Stimulated activated CD8-positive, alpha-beta memory T cell treated with anti-CD3 and anti-CD28 coated beads, Interleukin-7, amount 100 ng/mL, for 4 hours (primary cell): ENCODE measurements around the gene EHBP1.

ENCODE experiments used
- DNase-seq, 2 donors: peaks; one replicate each; pipeline ENCODE4 v3.0.0-alpha.2; 2020; ENCODE audit warnings: low read depth in 2 of 2

Gene EHBP1

DNA sequence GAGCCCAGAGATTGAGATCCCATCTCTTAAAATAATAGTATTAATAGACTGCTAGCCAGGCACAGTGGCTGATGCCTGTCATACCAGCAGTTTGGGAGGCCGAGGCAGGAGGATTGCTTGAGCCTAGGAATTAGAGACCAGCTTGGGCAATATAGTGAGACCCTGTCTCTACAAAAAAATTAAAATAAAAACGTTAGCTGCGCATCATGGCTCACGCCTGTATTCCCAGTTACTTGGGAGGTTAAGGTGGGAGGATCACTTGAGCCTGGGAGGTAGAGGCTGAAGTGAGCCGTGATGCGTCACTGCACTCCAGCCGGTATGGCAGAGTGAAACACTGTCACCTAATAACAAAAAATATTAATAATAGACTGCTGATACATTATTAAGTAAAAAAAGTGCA, 178.1 kb downstream of the EHBP1 start:
- no peak for DNase-seq

DNA sequence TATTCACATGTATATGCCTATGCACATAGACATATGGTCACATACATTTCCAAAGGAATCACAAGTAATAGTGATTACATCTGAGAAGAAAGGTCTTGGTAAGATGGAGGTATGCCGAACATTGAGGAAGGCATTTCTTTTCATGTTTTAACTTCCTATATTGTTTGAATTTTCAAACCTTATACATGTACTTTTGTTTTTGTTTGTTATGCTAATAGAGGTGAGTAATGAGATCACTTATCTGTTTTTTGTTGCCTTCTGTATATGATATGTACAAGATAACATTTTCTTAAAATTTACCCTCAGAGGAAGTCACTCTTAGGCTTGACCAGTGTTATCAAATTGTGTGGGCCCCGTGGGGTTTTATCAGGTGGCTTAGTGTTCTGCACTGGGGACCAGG, 178.6 kb downstream of the EHBP1 start:
- DNase-seq: no peak

DNA sequence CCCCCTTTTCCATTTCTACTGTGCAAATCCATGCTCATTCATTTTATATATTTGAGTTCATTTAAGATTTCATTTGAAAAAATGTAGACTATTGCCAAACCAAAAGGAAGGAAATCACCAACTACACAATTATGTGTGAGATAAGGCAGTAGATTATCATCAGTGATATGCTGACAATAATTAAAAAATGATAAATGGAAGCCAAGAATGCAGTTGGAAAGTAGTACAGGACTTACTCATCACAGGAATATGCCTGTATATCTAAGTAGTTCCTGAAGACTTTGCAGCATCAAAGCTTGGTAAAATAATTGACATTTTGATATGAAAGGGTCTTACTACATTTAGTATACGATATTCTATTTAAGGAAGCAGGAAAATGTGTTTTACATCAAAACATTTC, 179.0 kb downstream of the EHBP1 start:
- no peak for DNase-seq

DNA sequence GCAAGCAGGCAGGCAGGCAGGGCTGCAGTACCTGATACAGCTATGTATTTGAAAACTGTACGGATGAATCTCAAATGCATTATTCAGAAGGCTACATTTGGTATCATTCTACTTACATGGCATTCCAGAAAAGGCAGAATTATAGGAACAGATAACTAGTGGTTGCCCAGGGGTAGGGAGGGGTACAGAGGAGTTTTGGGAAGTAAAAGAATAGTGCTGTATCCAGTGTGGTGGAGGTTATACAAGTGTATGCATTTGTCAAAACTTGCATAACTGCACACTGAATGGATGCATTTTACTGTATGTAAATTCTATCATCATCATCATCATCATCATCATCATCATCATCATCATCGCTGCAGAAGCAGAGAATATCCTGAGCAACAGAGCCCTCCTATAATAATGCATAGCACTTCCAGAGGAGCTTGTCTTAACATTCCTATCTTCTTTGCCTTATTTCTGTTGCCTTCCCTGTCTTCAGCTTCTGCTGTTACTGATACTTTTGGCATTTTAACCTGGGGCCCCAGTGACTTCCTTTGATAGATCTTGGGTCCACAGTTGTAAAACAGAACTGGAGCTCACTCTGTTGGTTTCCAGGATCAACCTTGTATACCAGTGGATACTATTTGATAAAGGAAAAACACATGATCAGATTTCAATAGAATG, 189.6 kb downstream of the EHBP1 start:
- no peak for DNase-seq

DNA sequence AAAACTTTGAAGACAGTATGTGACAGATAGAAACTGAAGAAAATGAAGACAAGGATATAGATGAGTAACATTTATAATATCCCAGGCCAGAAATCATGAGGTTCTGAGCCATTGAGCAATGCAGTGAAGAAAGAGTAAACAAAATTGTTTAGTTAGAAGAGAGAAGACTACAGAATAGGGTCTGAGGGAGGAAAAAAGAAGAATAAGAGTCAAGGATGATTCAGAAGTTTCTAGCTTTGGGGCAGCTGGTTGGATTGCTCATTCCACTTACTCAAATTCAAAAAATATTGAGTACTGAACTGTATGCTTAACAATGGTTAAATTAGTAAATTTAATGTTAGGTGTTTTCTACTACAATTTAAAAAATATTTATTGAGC, 190.1 kb downstream of the EHBP1 start:
- DNase-seq: no peak

DNA sequence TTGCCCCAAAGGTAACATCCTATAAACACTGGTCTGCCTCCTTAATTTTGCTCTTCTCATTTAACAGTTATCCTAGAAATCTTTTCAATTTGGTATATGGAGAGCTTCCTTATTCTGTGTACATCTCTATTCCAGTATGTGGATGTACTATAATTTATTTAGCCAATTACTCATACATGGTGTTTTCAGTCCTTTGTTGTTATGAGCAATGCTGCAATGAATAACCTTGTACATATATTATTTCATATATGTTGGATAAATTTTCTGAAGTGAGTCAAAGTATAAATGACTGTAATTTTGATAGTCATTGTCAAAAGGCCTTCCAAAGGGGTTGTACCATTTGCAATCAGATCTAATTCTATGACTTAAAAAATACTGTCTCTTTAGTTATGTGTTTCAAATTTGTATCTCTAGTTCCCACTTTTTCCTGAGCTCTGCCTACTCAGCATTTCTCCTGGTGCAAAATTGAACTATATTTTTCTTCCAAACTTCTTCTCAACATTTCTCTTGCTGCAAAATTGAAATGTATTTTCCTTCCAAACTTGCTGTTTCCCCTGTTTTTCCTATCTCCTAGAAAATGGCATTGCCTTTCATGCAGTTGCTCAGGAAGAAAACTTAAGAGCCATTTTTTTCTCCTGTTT, 191.8 kb downstream of the EHBP1 start:
- DNase-seq: no peak

DNA sequence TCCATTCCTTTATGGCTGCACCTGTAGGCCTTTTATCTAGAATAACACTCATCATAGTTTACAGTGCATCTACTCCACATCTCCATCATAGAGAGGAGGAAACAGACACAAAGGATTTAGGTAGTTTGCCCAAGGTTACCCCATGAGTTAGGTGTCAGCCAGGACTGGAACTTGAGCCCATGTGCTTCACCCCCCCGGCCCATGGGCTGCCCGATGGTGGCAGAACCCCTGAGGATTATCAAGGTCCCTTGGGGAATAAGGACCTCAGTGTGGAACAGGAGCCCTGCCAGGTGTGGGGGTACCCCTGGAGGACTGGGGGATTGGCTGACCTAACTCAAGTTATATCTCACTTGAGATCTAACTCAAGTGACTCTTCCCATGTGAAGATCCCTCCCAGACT, 198.8 kb downstream of the EHBP1 start:
- DNase-seq: no peak

DNA sequence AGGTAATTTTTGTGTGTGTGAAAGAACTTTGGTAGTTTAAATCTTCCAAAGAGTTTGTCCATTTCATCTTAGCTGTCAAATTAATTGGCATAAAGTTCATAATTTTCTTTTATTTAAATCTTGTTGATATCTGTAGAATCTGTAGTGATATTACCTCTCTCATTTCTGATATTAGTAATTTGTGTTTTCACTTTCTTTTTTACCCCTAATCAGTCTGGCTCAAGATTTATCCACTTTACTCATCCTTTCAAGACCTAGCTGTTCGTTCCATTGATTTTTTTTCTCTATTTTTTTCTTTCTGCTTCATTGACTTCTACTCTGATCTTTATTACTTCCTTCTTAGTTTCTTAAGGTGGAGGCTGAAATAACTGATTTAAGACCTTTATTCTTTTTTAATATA, 202.6 kb downstream of the EHBP1 start:
- no peak for DNase-seq

DNA sequence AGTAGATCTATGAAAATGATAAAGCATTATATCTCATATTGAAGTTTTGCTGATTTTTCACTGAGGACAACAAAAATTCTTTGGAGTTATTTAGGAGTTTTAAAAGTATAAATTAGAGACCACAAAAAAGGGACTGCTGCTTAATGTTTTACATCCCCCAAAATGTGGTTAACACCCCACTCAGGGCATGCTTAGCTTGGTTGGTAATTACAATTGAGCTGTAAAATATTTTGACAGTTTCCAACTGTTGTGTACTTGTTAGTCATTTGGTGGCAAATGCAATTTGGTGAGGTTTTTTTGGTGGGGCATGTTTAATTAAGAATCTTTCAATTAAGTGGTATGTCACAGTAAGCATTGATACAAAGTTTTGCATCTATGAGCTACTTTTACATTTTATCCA, 207.8 kb downstream of the EHBP1 start:
- DNase-seq: no peak

DNA sequence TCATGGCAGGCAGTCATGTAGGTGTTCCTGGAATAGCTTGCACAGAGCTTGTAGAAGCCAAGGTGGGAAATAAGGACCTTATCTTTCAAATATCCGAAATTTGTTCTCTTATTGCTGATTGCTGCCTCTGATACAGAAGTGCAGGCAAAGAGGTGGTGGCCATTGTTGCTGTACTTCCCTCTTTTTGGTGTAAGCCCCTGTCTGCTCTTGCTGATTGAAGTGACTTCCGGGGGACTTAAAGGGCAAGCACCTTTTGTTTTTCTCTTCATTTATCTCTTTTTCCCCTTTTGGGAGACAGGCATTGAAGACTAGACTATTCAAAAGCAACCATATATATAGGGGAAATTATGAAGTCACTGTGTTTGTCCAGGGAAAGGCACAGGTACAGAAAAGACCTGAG, 213.5 kb downstream of the EHBP1 start:
- DNase-seq: no peak

DNA sequence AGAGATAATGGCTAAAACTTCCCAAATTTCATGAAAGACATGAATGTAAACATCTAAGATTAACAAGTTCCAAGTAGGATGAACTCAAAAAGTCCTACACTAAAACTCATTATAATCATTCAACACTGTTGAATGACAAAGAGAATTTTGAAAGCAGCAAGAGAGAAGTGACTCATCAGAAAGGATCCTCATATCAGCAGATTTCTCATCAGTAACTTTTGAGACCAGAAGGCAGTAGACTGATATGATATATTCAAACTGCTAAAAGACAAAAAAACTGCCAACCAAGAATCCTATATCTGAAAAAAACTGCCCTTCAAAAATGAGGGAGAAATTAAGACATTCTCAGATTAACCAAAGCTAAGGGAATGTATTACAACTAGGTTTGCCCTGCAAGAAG, 214.6 kb downstream of the EHBP1 start:
- no peak for DNase-seq

DNA sequence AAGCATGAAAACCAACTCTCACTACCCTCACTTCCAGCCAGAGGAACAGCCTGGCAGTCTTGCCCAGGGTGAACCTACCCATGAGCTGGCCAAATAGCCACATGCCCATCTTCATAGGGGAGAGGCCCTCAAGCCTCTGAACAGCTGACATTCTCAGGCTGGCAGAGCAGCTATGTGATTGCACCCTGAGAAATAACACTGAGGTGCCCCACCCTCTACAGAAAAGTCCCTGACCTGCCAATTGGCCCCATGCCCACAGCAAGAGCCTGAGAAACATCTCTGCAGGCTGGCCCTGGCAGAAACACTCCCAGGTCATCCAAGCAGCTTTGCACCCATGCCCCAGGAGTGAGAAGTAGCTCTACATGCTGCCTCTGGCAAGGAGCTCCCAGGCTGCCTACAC, 217.7 kb downstream of the EHBP1 start:
- DNase-seq: no peak

DNA sequence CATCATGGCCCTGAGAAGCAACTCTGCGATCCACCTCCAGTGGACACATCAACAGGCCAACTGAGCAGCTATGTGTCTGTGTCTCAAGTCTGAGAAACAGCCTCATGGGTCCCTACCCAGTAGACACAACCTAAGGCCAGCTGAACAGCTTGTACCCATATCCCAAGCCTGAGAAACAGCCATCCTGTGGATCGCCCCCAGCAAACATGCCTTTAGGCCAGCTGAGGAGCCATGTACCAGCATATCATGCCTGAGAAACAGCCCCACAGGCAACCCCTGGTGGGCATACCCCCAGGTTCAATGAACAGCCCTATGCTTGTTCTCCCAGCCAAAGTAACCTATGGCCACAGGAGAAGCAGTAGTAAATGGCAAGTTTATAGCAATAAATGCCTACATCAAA, 218.4 kb downstream of the EHBP1 start:
- no peak for DNase-seq

DNA sequence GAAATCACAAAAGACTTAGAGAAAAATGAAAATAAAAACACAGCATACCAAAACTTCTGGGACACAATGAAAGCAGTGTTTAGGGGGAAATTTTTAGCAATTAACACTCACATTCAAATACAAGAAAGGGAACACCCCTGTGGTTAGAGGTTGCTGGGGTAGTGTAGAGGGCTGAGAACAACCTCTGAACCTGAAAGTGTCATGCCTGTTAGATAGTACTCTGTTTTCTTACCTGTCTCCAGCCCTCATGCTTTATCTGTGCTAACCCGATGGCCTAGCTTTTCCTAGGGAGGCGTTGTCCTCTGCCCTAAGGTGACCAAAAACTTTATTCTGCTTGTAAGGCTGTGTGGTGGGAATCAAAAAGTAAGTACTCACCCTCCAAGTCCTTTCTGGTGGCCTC, 222.5 kb downstream of the EHBP1 start:
- DNase-seq: no peak

DNA sequence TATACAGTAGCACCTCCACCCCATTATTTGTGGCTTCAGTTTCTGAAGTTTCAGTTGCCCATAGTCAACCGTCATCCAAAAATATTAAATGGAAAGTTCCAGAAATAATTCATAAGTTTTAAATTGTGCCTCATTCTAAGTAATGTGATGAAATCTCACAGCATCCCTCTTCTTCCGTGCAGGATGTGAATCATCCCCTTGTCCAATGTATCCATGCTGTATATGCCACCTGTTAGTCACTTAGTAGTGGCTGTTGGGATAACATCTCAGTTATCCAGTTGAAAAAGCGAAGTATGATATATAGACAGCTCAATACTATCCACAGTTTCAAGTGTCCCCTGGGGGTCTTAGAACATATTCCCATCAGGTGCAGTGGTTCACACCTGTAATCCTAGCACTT, 226.0 kb downstream of the EHBP1 start:
- DNase-seq: no peak

DNA sequence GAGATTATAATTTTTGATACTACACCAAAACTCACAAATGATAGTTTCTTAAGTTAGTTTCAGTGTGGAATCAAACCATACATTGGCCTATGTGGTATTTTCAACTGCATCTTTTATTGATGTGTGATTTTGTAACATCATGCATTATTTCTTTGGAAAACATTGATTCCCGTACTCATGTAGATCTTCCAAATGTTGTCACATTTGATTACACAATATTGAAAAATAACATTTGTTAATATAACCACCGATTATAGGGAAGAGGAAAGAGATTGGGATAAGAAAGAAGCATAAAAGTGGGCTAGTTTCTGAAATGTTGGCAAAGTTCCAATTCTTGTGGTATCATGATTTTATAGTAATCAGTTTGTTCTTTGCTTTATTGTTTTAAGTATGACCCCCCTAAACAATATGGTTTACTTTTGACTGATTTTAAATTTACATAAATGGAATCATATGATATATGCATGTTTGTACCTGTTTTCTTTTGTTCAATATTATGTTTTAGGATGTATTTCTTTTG, 227.9 kb downstream of the EHBP1 start:
- no peak for DNase-seq

DNA sequence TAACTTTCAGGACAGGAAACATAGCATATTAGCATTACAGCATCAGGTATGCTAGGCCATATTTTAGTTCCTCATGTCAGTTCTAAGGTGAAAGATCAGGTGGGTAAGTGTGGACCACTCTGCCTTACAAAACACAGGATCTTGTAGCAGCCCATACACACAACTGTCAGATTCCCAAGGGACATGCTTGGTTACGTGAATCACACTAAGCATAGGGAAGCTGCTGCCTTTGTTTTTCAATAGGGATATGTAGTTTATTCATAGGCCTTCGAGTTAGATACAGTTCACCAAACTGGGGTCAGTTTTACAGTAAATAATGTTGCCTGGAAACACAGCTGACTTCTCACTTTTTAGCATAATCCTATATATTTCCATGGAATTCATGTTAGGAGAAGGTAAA, 229.0 kb downstream of the EHBP1 start:
- DNase-seq: no peak

DNA sequence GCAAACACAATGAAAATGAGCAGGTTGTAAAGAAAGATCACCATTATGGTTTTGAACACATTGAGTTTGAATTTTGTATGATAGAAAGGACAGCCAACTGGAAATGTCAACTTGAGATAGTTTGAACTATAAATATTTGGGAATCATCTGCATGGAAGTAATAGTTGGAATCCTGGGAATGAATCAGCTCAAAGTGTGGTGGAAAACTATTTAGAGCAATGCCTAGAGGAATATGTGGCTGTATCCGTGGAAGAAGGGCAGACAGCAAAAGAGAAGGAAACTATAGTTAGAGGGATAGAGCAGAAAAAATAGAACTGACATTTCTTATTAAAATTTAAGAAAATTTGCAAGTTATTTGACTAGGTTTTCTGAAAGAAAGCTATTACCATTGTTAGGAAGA, 232.6 kb downstream of the EHBP1 start:
- no peak for DNase-seq

DNA sequence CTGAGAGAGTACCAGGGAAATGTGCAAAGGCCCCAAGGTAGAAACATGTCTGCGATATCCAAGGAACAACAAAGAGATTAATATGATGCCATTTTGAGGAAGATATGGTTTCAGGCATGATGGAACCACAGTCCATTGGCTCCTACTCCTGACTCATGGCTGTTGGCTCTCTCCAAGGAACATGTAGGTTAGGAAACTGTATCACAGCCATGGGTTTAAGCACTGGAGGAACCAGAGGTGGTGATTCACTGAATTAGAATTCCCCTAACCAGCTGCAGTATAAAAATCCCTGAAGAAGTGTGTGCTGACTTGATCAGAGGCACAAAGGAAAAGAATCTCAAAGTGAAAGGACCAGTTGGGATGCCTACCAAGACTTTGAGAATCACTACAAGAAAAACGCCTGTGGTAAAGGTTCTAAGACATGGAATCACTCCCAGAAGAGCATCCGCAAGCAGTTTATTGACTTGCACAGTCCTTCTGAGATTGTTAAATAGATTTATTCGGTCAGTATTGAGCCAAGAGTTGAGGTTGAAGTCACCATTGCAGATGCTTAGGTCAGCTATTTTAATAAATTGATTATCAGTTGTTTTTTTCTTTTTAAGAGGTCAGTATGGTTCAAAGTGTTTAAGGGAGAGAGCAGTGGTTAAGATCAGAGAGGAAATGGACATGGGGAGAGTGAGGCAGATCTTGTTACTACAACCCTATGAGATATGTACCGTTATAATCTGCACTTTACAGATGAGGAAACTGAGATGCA, 234.4 kb downstream of the EHBP1 start:
- no peak for DNase-seq

DNA sequence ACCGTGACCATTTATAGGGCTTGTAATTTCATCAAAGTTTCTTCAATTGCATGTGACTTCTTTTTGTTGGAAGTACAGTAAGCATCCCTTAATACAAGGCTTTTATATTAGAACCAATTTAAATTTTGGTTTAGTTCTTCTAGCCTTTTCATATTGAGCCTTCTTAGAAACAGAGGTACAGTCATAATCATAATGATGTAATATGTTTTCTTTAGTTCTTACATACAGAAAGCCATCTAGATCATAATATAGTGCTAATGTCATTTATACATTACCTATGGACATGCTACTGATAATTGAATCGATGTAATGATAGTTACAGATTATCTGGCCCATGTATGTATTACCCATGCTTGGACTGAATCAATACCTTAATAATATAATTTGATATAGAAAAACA, 235.2 kb downstream of the EHBP1 start:
- DNase-seq: no peak

DNA sequence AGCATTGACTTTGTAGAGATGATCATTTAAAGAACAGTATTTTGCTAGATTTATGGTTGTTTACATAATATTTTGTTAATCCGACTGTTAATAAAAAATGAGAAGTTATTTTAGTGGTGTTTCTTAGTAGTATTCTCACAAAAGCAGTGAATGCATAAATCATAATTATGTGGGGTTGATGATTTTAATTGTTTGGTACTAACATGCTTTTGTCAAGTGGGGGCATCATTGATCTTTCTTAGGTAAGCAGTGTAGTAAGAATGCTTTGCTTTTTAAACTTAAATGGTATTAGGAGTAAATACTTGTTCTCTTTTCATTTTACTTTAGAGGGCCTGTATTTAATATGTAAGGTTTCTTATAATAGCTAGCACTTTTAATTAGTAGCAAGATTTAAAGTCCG, 235.9 kb downstream of the EHBP1 start:
- no peak for DNase-seq

DNA sequence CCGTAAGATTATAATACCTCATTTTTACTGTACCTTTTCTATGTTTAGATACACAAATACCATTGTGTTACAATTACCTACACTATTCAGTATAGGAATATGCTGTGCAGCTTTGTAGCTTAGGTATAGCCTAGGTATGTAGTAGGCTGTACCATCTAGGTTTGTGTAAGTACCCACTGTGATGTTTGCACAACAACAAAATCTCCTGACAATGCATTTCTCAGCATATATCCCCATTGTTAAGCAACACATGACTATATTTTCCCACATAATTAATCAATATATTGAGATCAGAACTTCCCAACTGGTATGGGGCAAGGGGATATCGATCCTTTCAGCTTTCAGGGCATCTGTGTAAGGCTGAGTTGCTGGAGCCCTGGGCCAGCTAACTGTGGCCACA, 238.8 kb downstream of the EHBP1 start:
- DNase-seq: no peak

DNA sequence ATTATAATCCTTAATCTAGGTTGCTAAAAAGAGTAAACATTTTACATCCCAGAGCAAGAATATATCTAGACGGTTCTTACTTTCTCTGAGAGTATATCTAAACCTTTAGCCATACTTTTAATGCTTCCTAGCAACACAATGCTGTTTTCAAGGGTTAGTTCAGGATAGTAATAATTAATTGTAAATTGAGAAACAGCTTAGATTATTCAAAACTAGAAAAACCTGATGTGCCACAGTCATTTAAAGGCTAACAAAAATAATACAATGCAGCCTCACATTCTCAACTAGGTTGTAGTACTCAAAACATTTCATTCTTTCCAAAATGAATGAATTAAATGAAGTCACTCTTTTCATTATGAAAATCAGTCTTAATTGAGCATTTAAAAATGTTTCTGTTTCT, 241.9 kb downstream of the EHBP1 start:
- DNase-seq: no peak
